22Rv1 (cell line): Measurements from ENCODE around the gene CHAD.

Source experiments
- ZFX ChIP-seq: fragments of 450-650 bp; IDR thresholded peaks from 2 replicates; pipeline ENCODE4 v1.6.1; 2017; ENCODE audit warnings: antibody characterized with exemption, borderline replicate concordance
- TF ChIP-seq, protein P1 (sequence below): fragments of 450-650 bp; IDR thresholded peaks from 2 replicates; pipeline ENCODE4 v1.5.1; 2017; ENCODE audit warnings: mild to moderate bottlenecking

GRCh38 chr17:50464121-50464520 is 4.6 kb downstream of the CHAD start:
- TF ChIP-seq, protein P1, sequence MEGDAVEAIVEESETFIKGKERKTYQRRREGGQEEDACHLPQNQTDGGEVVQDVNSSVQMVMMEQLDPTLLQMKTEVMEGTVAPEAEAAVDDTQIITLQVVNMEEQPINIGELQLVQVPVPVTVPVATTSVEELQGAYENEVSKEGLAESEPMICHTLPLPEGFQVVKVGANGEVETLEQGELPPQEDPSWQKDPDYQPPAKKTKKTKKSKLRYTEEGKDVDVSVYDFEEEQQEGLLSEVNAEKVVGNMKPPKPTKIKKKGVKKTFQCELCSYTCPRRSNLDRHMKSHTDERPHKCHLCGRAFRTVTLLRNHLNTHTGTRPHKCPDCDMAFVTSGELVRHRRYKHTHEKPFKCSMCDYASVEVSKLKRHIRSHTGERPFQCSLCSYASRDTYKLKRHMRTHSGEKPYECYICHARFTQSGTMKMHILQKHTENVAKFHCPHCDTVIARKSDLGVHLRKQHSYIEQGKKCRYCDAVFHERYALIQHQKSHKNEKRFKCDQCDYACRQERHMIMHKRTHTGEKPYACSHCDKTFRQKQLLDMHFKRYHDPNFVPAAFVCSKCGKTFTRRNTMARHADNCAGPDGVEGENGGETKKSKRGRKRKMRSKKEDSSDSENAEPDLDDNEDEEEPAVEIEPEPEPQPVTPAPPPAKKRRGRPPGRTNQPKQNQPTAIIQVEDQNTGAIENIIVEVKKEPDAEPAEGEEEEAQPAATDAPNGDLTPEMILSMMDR = no peak
- TF ChIP-seq ZFX = no peak
